MG63 (cell line): ENCODE measurements around the gene CCNC. TPM values are rescaled to one million over a fixed set of nuclear protein-coding genes. Genes with fewer than 3 reads are reported as not detected.

Experiments
- DNase-seq: peaks from one replicate; pipeline ENCODE4 v3.0.0-alpha.2; 2020
- H3K27me3 ChIP-seq: fragments of 250-450 bp; sonication (Bioruptor Pico); 2 replicates; pipeline ENCODE4 v1.5.1; 2020; ENCODE audit warnings: mild to moderate bottlenecking, moderate library complexity
- H3K36me3 ChIP-seq: fragments of 250-450 bp; sonication (Bioruptor Pico); 2 replicates; pipeline ENCODE4 v1.5.1; 2020; ENCODE audit warnings: mild to moderate bottlenecking, moderate library complexity
- H3K4me3 ChIP-seq: fragments of 250-450 bp; sonication (Bioruptor Pico); 2 replicates; pipeline ENCODE4 v1.5.1; 2020; ENCODE audit warnings: mild to moderate bottlenecking, moderate library complexity
- H3K9me3 ChIP-seq: fragments of 250-450 bp; sonication (Bioruptor Pico); 2 replicates; pipeline ENCODE4 v1.5.1; 2020; ENCODE audit warnings: mild to moderate bottlenecking, moderate library complexity
- total RNA-seq: library from RNA; depleted of rRNA; stranded (reverse); fragments of >200 nt; shearing (Covaris generic); gene quantifications from 2 replicates; pipeline ENCODE4 v1.2.3, GENCODE V29; 2014; ENCODE audit warnings: low replicate concordance; rRNA removed

Gene CCNC
- total RNA-seq, 1 experiment from 2014 or later, result 129 TPM

GRCh38 chr6:99514089-99514488 is 54.4 kb downstream of the CCNC start:
- H3K9me3 ChIP-seq, result no peaks in the 10 kb centered on the region
- peak; percentile 2 for DNase-seq
- H3K27me3 ChIP-seq, result no peaks in the 10 kb centered on the region
- peak overlapping the region; percentile 88 for H3K4me3 ChIP-seq
- H3K36me3 ChIP-seq, result peaks cover 3% of the 10 kb centered on the region

- no peak overlapping the region for H3K4me3 ChIP-seq
- peaks cover 6% of the 10 kb centered on the region for H3K36me3 ChIP-seq
- no peaks in the 10 kb centered on the region for H3K9me3 ChIP-seq
- no peaks in the 10 kb centered on the region for H3K27me3 ChIP-seq
- DNase-seq, result no peak
Observed at GRCh38 chr6:99512033-99512432, 56.4 kb downstream of the CCNC start.

DNA sequence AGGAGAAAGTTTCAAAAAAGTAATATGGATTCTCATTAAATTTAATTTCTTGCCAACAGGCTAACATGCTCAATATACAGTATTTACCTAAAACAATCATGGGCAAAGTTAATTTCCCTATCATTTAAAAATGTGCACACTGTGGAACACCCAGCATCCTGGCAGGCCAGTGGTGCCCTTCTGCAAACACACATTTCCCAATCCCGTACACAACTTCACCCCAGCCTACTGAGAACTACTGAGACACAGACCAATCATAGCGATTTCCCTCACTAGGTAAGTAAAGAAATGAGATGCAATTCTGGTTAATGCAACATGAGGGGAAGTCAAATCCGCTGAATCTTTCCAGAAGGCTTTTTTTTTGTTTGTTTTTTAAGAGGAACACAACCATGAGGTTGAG is 60.8 kb downstream of the CCNC start:
- no peak for DNase-seq
- no peaks in the 10 kb centered on the region for H3K9me3 ChIP-seq

DNA sequence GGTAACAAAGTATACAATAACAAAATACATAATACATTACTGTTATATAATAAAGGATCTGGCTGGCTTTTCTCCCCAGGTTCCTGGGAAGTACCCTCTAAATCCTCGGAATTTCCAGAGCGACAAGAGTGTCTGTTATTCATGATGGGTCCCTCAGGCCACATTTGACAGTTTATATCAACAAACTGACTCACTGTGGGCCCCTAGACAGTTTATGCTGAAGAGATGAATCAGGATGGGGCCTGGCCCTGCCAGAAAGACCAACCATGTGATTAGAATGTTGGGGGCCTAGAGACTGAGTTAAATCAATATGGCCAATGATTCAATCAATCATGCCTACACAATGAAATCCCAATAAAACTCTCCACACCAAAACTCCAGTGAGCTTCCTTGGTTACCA is 66.7 kb downstream of the CCNC start:
- DNase-seq, result peak; percentile 2
- H3K9me3 ChIP-seq, result no peaks in the 10 kb centered on the region
- no peak overlapping the region for H3K4me3 ChIP-seq
- no peaks in the 10 kb centered on the region for H3K27me3 ChIP-seq
- H3K36me3 ChIP-seq, result peaks cover 38% of the 10 kb centered on the region

More for the DNA sequence above, 60.8 kb downstream of the CCNC start:
- peaks cover 25% of the 10 kb centered on the region for H3K36me3 ChIP-seq
- no peak overlapping the region for H3K4me3 ChIP-seq
- H3K27me3 ChIP-seq, result no peaks in the 10 kb centered on the region

- Histone ChIP-seq H3K36me3 (peaks cover 25% of the 10 kb centered on the region), H3K27me3 (no peaks in the 10 kb centered on the region), H3K9me3 (no peaks in the 10 kb centered on the region), H3K4me3 (no peak overlapping the region)
- no peak for DNase-seq
Observed at GRCh38 chr6:99498421-99498820, 70.0 kb downstream of the CCNC start.

DNA sequence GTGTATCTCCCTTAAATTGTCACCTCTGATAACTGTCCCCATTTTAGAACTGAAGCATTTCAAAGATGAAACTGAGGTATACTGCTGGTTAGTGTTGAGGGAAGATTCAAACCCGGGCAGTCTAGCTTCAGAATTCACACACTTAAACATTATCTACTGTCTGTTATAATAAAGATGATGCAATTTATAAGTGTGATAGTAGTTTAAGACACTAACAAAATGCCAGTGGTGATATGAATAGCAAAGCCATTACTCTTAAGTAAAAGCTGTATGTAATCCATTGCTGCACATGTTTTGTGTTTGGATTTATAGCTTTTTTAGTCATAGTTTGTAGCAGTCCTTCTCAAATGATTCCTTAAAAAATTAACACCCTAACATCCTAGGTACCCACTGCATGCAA is 73.0 kb downstream of the CCNC start:
- H3K4me3 ChIP-seq, result no peak overlapping the region
- H3K36me3 ChIP-seq, result peaks cover 16% of the 10 kb centered on the region
- H3K9me3 ChIP-seq, result no peaks in the 10 kb centered on the region
- no peaks in the 10 kb centered on the region for H3K27me3 ChIP-seq
- DNase-seq, result no peak

Other genes with a start within 250 kb of the CCNC start
- gene FAXC, start 219.0 kb downstream of the CCNC start, total RNA-seq, result 9.0 and 22.3 TPM in 2 replicates
- gene COQ3, start 174.5 kb downstream of the CCNC start, total RNA-seq, result 5.6 and 15.5 TPM in 2 replicates
- 9.4 and 9.5 TPM in 2 replicates for gene PNISR, start 143.4 kb downstream of the CCNC start, total RNA-seq
- gene USP45, start 53.2 kb downstream of the CCNC start, total RNA-seq, result 12.8 and 30.5 TPM in 2 replicates
- 0.07 TPM in 1 of 2 replicates, not detected in the other for gene PRDM13, start 38.2 kb upstream of the CCNC start, total RNA-seq